ENCODE measurements around the gene C19orf38.

C19orf38 gene

GRCh38 chr19:10884274-10884673, 36.1 kb downstream of the C19orf38 start:
- no peak for TF ChIP-seq CTCF (conservative IDR thresholded peaks at IDR 0.05; ENCODE audit: low read depth, low read length)
- Histone ChIP-seq H3K4me1 (ENCODE audit: low read depth, poor library complexity, severe bottlenecking) (peaks cover 9% of the 10 kb centered on the region), H3K9ac (no peak overlapping the region), H3K36me3 (ENCODE audit: insufficient read depth) (no peaks in the 10 kb centered on the region), H3K4me3 (IDR thresholded peaks at IDR 0.05; ENCODE audit: insufficient read depth, low read depth, low read length) (no peak overlapping the region), H3K4me2 (no peak overlapping the region), H3K79me2 (ENCODE audit: insufficient read depth, low read depth) (peaks cover 31% of the 10 kb centered on the region), H3K27ac (no peak overlapping the region), H2AFZ (ENCODE audit: low read depth) (no peak overlapping the region), H3K27me3 (ENCODE audit: insufficient read depth, low read depth) (no peaks in the 10 kb centered on the region), H4K20me1 (ENCODE audit: insufficient read depth) (no peaks in the 10 kb centered on the region)

- H2AFZ ChIP-seq (ENCODE audit: low read depth): no peak overlapping the region
- H3K79me2 ChIP-seq (ENCODE audit: insufficient read depth, low read depth): peaks cover 20% of the 10 kb centered on the region; the same call in 1 of the 2 replicates
- no peak overlapping the region for H3K4me3 ChIP-seq (IDR thresholded peaks at IDR 0.05; ENCODE audit: insufficient read depth, low read depth, low read length)
- no peak overlapping the region for H3K9ac ChIP-seq
- no peak for TF ChIP-seq CTCF (conservative IDR thresholded peaks at IDR 0.05; ENCODE audit: low read depth, low read length)
- no peaks in the 10 kb centered on the region for H3K4me1 ChIP-seq (ENCODE audit: low read depth, poor library complexity, severe bottlenecking)
- no peaks in the 10 kb centered on the region for H3K36me3 ChIP-seq (ENCODE audit: insufficient read depth)
- H3K4me2 ChIP-seq: no peak overlapping the region
- no peak overlapping the region for H3K27ac ChIP-seq
- no peaks in the 10 kb centered on the region for H4K20me1 ChIP-seq (ENCODE audit: insufficient read depth)
- no peaks in the 10 kb centered on the region for H3K27me3 ChIP-seq (ENCODE audit: insufficient read depth, low read depth)
Measured at GRCh38 chr19:10885201-10886169, 37.3 kb downstream of the C19orf38 start.

- no peak for TF ChIP-seq CTCF (conservative IDR thresholded peaks at IDR 0.05; ENCODE audit: low read depth, low read length)
- no peak overlapping the region for H3K27ac ChIP-seq
- H3K79me2 ChIP-seq (ENCODE audit: insufficient read depth, low read depth): peaks cover 4% of the 10 kb centered on the region; the same call in 1 of the 2 replicates
Measured at GRCh38 chr19:10887616-10888367, 39.6 kb downstream of the C19orf38 start.

GRCh38 chr19:10888421-10888866, 40.2 kb downstream of the C19orf38 start:
- H4K20me1 ChIP-seq (ENCODE audit: insufficient read depth): no peaks in the 10 kb centered on the region
- no peak overlapping the region for H3K27ac ChIP-seq

More at GRCh38 chr19:10887616-10888367, 39.6 kb downstream of the C19orf38 start:
- no peak overlapping the region for H3K9ac ChIP-seq
- H3K27me3 ChIP-seq (ENCODE audit: insufficient read depth, low read depth): no peaks in the 10 kb centered on the region
- H4K20me1 ChIP-seq (ENCODE audit: insufficient read depth): no peaks in the 10 kb centered on the region
- no peak overlapping the region for H3K4me3 ChIP-seq (IDR thresholded peaks at IDR 0.05; ENCODE audit: insufficient read depth, low read depth, low read length)
- H3K4me1 ChIP-seq (ENCODE audit: low read depth, poor library complexity, severe bottlenecking): no peaks in the 10 kb centered on the region
- H3K4me2 ChIP-seq: no peak overlapping the region
- no peaks in the 10 kb centered on the region for H3K36me3 ChIP-seq (ENCODE audit: insufficient read depth)
- no peak overlapping the region for H2AFZ ChIP-seq (ENCODE audit: low read depth)

More at GRCh38 chr19:10888421-10888866, 40.2 kb downstream of the C19orf38 start:
- H2AFZ ChIP-seq (ENCODE audit: low read depth): no peak overlapping the region
- no peak for TF ChIP-seq CTCF (conservative IDR thresholded peaks at IDR 0.05; ENCODE audit: low read depth, low read length)
- H3K9ac ChIP-seq: no peak overlapping the region
- no peaks in the 10 kb centered on the region for H3K4me1 ChIP-seq (ENCODE audit: low read depth, poor library complexity, severe bottlenecking)
- no peaks in the 10 kb centered on the region for H3K27me3 ChIP-seq (ENCODE audit: insufficient read depth, low read depth)
- no peak overlapping the region for H3K4me3 ChIP-seq (IDR thresholded peaks at IDR 0.05; ENCODE audit: insufficient read depth, low read depth, low read length)
- H3K4me2 ChIP-seq: no peak overlapping the region
- no peaks in the 10 kb centered on the region for H3K36me3 ChIP-seq (ENCODE audit: insufficient read depth)
- H3K79me2 ChIP-seq (ENCODE audit: insufficient read depth, low read depth): peaks cover 4% of the 10 kb centered on the region; the same call in 1 of the 2 replicates

Data from KMS-11 (cell line).